NCI-H146 treated with DMSO at 0.1 percent for 48 hours (cell line): ENCODE measurements around the gene PRKAR1B.

Experiments
- DNase-seq: peaks from one replicate; lab custom pipeline; 2025; ENCODE audit not compliant: unreplicated experiment; lab: John Stamatoyannopoulos, UW

The PRKAR1B gene

DNA sequence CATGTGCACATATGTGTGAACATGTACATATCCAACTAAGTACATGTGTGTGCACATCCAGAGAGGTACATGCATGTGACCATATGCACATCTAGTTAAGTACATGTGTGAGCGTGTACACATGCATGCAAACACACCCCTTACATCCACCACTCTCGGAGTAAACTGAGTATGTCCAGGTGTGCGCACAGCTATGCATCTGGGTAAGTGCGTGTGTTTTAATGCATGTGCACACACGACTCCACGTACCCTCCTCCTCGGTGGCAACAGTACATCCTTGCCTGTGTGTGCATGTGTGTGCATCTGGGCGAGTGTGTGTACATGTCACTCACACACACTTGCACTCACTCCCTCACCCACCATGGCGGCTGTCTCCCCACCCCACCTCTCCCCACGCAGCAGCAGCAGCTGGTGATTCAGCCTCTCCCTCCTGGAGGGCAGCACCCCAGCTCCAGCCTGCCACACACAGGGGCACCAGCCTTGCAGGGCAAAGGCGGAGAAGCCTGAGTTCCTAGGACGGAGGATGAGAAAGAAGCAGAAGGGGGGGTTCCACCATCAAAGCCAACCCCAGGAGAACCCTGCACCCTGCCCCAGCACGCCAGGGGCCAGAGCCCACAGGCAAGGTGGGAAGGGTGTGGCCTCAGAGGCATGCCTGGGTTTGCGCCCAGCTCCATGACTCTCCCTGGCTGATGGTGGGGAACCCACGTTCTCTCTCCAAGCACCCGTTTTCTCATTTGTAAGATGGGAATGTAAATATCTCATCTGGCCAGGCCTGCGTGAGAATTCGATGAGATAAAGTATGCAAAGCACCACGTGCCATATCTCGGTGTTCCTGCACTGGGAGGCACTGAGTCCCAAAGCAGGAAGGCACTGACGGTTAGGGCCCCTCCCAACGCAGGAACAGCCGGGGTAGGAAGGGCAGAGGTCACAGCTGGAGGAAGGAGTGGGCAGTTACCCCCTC is 28.3 kb downstream of the PRKAR1B start:
- DNase-seq: no peak

DNA sequence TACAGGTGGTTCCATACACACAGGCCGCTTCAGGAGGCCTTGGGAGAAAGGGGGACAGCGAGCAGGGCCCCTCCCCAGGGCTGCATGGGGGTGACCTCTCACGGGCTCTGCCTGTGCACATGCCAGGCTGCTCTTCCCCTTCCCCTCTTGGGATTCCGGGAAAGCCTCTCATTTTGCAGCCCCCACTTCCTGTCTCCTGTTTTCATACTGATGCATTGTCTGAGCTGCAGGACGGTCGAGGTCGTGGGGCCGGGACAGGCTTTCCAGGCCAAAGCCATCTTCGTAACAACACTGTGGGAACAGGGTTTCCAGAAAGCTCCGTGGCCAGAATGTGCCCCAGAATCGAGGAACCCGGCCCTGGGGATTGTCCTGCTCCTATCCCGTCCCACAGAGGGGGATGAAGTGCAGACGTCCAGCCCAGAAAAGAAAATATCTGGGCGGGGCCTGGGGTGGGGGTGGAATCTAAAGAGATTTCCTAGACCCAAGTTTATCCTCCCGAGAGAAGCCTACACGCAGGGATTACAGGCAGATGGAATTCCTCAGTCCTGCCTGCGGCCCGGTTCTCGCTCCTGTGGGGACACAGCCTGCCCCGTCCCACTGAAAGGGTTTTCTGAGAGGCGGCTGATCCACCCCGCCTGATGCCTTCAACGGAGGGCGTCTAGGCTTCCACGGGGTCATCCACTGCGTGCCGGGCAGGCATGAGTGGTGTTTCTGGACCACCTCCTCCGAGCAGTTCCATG is 30.1 kb downstream of the PRKAR1B start:
- DNase-seq: no peak

DNA sequence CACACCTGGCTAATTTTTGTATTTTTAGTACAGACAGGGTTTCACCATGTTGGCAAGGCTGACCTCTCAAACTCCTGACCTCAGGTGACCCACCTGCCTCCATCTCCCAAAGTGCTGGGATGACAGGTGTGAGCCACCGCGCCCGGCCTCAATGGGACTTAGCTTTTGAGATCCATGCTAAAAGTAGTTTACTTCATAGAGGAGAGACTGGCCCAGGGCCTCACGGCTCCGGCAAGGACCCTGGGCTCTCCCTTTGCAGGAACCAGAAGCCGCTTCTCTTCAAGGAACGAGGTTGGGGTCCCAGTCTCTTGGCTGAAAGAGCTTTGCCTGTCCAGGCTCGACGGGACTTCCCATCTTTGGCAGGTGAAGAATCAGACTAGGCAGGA is 30.7 kb downstream of the PRKAR1B start:
- no peak for DNase-seq

DNA sequence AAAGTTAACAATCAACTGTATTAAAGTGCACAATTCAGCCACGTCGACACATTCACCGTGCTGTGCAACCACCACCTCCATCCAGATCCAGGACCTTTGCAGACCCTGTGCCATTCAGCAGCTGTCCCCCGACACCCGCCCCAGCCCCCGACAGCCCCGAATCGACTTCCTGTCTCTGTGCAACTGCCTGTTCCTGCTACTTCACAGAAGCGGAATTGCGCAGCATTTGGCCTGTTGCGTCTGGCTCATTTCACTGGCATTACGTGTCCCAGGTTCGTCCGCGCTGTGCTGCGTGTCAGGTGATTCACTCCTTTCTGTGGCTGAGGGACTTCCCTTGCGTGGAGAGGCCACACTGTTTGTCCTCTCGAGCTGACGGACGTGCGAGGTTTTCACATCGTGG is 33.8 kb downstream of the PRKAR1B start:
- no peak for DNase-seq

DNA sequence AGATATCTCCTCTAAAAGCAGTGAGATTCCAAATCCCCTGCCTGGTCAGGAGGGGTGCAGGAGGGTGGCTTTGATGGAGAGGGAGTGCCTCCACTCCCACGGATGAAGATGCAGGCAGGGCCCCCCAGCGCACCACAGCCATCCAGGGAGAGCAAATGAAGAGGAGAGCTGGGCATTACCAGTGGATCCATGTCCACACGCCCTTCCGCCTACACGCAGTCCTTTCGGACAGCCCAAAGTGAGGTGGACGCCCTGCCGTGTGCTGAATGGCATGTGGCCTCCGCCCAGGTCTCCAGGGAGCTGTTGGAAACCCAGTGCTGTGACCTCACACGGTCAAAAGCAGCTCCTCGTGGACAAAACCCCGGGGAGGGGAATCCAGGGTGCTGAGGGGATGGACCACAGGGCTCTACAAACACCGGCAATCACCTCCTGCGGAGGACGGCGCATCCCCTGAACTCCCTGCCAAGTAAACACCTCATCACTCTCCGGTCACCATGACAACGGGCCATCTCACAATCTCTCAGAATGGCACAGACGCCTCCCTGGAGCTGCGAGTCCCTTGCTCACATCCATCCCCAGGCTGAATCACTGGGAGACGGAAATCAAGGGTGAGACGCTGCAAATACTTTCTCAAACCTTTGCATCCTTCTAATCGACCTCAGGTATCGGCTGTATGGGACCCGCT is 35.6 kb downstream of the PRKAR1B start:
- no peak for DNase-seq

DNA sequence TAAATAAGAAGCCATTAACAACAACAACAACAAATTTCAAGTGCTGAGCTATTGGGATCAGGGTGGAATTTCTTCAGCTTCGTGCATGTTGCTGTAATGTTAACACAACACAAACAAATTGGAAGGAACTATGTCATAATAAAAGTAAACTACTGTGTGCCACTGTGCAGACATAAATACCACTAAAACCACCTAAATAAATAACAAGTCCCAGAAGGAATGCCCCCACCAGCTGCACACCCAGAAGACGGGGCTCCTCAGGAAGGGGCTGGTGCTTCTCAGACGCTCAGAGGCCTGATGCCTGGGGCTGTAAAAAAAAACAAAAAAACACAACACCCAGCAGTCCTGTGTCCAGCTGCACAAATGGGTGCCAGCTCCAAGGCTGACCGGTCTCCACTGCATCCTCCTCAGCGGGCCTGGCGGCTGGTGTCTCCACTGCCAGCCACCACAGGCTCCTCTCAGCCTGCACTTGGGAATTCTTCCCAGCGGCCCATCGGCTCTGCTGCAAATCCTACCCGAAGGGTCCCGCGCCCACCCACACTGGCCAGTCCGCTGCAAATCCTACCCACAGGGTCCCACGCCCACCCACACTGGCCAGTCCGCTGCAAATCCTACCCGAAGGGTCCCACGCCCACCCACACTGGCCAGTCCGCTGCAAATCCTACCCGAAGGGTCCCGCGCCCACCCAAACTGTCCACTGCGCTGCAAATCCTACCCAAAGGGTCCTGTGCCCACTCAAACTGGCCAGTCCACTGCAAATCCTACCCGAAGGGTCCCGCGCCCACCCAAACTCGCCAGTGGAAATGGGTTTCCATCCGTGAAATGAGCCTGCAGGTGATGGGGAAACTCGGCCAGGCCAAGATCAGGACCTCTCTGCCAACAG is 36.4 kb downstream of the PRKAR1B start:
- no peak for DNase-seq

DNA sequence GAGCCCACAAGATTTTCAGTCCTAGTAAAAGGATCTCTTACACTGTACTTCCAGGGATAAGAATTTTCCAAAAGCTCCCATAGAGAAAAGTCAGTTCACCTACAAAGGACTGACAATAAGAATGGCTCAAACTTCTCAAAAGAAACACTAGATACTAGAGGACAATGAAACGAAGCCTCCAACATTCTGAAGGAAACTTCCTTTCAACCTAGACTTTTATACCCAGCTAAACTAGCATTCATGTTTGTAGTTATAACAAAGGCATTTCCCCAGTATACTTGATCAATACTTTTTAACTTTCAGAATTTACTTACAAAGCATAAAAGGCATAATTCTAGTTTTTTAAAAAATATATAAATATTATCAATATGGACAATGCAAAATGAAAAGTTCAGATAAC is 41.5 kb downstream of the PRKAR1B start:
- DNase-seq: no peak

DNA sequence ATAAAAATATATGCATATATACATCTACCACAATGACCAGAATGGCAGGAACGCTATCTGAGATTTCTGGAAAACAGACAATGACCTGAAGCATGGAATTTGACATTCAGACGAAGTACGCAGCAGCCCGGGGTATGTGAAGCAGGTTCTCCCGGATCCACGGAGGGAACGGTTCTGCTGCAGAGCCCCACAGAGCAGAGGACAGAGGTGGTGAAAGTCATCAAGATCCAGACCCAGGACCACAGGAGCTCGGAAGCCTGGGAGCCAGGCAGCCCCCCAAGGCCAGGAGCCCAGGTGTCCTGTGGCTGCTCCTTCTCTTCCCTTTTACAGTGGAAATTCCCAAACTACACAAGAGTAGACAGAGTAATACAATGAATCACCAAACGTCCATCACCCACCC is 42.7 kb downstream of the PRKAR1B start:
- DNase-seq: no peak

DNA sequence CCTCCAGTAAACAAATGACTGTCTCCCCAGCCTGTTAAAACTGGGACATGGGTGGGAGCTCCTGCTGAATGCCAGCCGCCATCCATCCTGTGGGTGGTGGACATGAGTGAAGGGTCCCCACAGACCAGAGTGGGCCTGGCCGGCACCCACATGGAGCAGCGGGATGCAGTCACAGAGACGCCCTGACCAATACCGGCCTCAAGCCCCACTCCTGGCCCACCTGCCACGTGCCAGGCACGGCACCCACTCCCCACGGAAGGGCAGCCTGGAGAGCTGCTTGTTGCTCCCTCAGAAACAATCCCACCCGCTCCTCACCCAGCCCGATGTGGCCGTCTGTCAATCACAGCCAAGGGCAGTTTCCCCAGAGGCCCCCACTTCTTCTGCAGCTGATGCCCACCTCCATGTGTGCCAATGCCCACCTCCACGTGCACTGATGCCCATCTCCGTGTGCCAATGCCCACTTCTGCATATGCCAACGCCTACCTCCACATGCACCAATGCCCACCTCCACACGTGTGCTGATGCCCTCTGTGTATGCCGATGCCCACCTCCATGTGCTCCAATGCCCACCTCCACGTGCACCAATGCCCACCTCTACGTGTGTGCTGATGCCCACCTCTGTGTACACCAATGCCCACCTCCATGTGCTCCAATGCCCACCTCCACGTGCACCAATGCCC is 43.4 kb downstream of the PRKAR1B start:
- no peak for DNase-seq

DNA sequence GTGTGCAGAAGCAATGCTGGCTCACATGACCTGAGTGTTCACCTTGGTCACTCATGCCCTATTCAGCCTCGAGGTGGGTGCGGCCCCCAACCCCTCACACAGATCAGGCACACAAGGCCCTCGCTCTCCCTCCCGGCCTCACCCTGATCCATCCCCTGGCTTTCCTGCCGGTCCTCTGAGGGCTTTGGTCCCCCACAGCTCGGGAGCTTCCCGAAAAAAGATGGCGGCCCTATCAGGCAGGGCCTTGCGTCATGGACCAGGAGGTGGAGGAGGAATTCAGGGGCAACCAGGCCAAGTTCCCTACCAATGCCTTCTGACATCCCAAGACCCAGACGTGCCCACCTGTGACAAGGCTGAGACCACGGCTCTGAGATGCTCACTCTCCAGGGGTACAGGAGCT is 44.3 kb downstream of the PRKAR1B start:
- no peak for DNase-seq

DNA sequence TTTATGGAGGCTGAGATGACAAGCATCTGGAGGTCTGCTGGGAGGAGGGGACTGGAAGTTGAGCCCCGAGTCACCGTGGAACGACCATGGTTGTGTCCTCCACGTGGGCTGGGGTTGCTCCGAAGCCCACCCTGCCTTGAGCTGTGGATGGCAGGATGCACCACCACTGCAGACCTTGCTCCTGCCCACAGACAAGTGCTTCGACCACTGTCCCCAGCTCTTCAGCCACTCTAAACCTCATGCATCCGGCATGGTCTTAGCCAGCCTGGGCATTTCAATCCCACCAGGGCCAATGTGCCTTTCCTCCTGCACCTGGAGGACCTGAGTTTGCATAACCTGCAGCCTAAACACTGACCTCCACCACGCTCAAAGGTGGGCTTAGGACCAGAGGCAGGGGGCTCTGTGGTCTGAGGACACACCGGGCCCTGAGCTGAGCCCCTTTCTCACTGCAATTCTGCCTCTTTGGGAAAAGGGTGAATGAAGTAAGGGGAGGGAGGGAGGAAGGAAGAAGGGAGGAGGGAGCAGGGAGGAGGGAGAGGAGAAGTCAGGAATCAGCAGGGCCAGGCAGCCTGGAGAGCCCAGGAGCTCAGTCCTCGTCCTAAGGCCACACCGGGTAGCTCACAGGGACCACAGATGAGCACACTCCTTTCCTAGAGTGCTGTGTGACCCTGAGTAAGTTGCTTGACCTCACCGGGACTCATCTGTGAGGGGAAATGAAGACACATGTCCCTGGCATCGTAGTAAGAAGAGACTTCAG is 45.4 kb downstream of the PRKAR1B start:
- DNase-seq: no peak

DNA sequence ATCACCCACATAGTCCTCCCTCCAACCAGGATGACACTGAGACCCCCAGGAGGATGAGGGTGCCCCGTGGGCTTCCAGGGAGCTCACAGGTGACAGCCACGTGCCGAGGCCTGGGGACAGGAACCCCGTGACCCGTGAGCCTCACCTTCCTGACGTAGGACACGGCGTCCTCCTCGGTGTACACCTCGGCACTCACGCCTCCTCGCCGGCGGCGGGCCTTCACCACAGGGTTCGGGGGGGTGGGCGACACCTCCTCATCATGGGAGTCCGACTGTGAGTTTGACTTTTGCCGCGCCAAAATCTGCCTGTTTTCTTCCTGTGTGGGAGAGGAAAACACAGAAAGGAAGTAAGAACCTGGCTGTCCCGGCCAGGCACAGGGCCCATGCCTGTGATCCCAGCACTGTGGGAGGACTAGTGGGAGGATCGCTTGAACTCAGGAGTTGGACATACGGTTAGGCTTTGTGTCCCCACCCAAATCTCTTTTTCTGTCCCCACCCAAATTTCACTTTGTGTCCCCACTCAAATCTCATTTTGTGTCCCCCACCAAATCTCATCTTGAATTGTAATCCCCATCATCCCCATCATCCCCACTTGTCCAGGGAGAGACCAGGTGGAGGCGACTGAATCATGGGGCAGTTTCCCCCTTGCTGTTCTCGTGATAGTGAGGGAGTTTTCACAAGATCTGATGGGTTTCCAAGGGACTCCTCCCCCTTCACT is 46.5 kb downstream of the PRKAR1B start:
- no peak for DNase-seq

DNA sequence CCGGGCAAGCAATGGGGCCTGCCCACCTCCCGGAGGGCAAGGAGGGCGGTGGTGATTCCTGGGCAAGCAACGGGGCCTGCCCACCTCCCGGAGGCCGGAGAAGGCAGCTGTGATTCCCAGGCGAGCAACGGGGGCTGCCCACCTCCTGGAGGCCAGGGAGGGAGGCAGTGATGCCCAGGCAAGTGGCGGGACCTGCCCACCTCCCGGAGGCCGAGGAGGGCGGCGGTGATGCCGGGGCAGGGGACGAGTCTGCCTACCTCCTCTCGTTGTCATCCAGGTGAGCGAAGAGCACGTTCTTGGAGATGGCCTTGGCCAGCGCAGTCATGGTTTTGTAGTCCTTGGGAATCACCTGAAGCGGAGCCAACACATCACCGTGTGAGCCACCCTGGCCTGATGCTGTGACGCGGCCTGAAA is 50.1 kb downstream of the PRKAR1B start:
- no peak for DNase-seq

DNA sequence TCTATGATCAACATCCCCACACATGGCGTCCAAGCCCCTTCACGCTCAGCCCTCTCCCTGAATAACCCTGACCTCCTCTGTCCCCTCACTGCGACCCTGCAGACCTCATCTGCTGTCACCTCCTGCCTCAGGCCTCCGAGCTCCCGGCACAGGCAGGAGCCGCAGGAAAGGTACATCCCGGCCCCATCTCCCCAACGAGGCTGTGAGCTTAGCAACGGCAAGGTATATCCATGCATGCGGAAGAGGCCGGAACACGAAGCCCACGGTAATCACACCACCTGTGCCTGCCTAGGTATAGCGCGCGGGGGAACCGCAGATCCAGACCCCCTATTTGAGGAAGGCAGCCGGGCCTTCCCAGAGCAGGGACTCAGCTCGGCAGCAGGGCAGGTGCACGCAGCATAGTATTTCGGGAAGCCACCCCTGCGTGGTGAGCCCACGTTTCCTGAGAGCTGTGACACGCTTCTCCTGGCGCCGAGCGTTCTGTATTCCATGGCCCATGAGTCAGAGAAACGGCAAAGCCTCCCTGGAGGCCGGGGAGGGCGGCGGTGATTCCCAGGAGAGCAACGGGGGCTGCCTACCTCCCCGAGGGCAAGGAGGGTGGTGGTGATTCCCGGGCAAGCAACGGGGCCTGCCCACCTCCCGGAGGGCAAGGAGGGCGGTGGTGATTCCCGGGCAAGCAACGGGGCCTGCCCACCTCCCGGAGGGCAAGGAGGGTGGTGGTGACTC is 50.7 kb downstream of the PRKAR1B start:
- no peak for DNase-seq

DNA sequence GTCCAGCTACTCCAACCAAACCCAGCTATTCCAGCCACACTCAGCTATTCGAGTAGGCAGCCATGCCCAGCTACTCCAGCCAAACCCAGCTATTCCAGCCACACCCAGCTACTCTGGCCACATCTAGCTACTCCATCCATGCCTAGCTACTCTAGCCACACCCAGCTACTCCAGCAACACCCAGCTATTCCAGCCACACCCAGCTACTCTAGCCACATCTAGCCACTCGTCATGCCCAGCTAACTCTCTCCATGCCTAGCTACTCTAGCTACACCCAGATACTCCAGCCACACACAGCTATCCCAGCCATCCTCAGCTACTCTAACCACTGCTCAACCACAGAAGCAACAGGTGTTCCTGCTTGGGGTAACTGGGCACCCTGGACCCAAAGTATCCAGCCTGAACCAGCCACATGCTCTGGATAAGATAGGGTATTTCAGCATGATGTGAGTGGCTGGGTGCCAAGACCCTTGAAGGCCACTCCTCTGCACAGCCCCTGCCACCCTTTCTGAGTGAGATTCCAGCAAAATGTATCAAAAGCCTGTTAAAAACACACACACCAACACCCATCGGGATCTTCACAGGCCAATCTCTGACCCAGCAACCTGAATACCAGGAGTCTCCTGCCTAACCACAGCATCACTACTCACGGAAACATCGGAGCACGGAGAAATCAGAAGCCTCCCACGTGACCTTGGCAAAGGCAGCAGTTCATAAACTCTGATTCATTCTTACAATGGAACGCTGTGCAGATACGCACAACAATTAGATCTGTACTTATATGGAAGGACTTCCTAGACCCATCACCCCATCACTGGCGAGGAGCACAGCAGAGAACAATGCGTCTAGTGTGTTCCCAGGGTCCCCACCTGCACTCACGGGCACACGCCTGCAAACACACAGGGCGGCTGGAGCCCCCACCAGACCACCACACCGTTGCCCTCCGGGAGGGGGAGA is 52.3 kb downstream of the PRKAR1B start:
- DNase-seq: no peak

DNA sequence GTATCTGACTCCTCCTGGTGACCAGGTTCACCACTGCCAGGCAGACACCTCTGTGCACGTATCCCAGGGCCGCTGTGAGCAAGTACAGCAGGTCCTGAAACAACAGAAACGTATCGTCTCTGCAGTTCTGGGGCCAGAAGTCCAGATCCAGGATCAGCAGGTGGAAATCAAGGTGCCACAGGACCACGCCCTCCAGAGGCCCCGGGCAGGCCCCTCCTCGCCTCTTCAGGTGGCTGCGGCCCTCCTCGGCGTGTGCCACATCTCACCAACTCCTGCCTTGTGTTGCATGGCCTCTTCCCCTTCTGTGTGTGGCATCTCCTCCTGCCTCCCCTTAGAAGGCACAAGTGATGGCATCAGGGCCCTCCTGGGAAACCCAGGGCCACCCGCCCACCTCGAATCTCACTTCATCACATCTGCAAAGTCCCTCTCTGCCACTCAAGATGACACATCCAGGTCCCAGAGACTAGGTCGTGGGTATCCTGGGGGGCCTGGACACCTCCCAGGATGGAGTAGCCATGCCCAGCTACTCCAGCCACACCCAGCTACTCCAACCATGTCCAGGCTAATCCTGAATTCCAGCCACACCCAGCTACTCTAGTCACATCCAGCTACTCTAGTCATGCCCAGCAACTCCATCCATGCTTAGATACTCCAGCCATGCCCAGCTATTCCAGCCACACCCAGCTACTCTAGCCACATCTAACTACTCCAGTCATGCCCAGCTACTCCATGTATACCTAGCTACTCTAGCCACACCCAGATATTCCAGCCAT is 53.2 kb downstream of the PRKAR1B start:
- DNase-seq: no peak
